WTC11 (cell line): ENCODE results near the gene ATP6V0E1. TPM values are rescaled to one million over a fixed set of nuclear protein-coding genes. Genes with fewer than 3 reads are reported as not detected.

Source experiments
- ATAC-seq: fragments of 200-7000 bp; cut with Tn5 transposase; 2 replicates; pipeline ENCODE4 v1.10.0; 2021; ENCODE audit warnings: mild to moderate bottlenecking, moderate library complexity
- CTCF ChIA-PET: fragments of 300-600 bp; sonication (Branson Sonifier 250); formaldehyde crosslinking; loops from one replicate; lab custom pipeline; 2021; ENCODE audit warnings: antibody characterized with exemption; lab: Charles Lee
- POLR2A ChIA-PET: fragments of 350-600 bp; sonication (Branson Sonifier 250); formaldehyde crosslinking; loops from one replicate; lab custom pipeline; 2021; ENCODE audit warnings: antibody characterized with exemption; lab: Charles Lee
- DNase-seq: peaks from one replicate; pipeline ENCODE4 v3.0.0; 2021; ENCODE audit warnings: low spot score
- H3K27ac Mint-ChIP-seq: 2 replicates; pipeline ENCODE4 v1.8.0; 2021; ENCODE audit warnings: mixed read lengths
- H3K27me3 Mint-ChIP-seq: 2 replicates; pipeline ENCODE4 v1.8.0; 2021; ENCODE audit warnings: low read depth, mild to moderate bottlenecking, moderate library complexity, mixed read lengths
- H3K36me3 Mint-ChIP-seq: 2 replicates; pipeline ENCODE4 v1.8.0; 2021; ENCODE audit warnings: mixed read lengths
- H3K4me1 Mint-ChIP-seq: 2 replicates; pipeline ENCODE4 v1.8.0; 2022; ENCODE audit warnings: mixed read lengths
- H3K4me3 Mint-ChIP-seq: 2 replicates; pipeline ENCODE4 v1.8.0; 2021; ENCODE audit warnings: mild to moderate bottlenecking, moderate library complexity, mixed read lengths
- H3K9me3 Mint-ChIP-seq: 2 replicates; pipeline ENCODE4 v1.8.0; 2021; ENCODE audit warnings: mixed read lengths
- CREM ChIP-seq: sonication (generic); formaldehyde crosslinking; IDR thresholded peaks from 2 replicates; pipeline ENCODE4 v1.8.1; 2022; ENCODE audit warnings: mild to moderate bottlenecking, missing genetic modification reagents, moderate library complexity
- FOXP1 ChIP-seq: sonication (generic); formaldehyde crosslinking; IDR thresholded peaks from 2 replicates; pipeline ENCODE4 v1.8.0; 2022; ENCODE audit warnings: missing genetic modification reagents, mild to moderate bottlenecking, moderate library complexity, borderline replicate concordance
- MXD4 ChIP-seq: fragments of 250-450 bp; sonication (Bioruptor Pico); IDR thresholded peaks from 2 replicates; pipeline ENCODE4 v1.8.0; 2021; ENCODE audit warnings: mild to moderate bottlenecking, moderate library complexity, borderline replicate concordance
- NFE2L1 ChIP-seq: sonication (generic); formaldehyde crosslinking; IDR thresholded peaks from 2 replicates; pipeline ENCODE4 v1.8.1; 2023; ENCODE audit warnings: missing genetic modification reagents
- NR1H2 ChIP-seq: sonication (generic); formaldehyde crosslinking; IDR thresholded peaks from 2 replicates; pipeline ENCODE4 v1.9.0; 2021; ENCODE audit warnings: mild to moderate bottlenecking, moderate library complexity, missing genetic modification reagents
- OVOL2 ChIP-seq: fragments of 250-450 bp; sonication (Bioruptor Pico); IDR thresholded peaks from 2 replicates; pipeline ENCODE4 v1.9.0; 2021; ENCODE audit warnings: mild to moderate bottlenecking, borderline replicate concordance
- SP1 ChIP-seq: sonication (generic); formaldehyde crosslinking; conservative IDR thresholded peaks from 2 replicates; pipeline ENCODE4 v1.8.1; 2022; ENCODE audit warnings: missing genetic modification reagents
- ZNF317 ChIP-seq: sonication (generic); formaldehyde crosslinking; IDR thresholded peaks from 2 replicates; pipeline ENCODE4 v1.8.1; 2023; ENCODE audit warnings: low read depth, mild to moderate bottlenecking, moderate library complexity, missing genetic modification reagents, borderline replicate concordance
- ZNF396 ChIP-seq: fragments of 250-450 bp; sonication (Bioruptor Pico); IDR thresholded peaks from 2 replicates; pipeline ENCODE4 v1.8.0; 2021; ENCODE audit warnings: mild to moderate bottlenecking, moderate library complexity, borderline replicate concordance
- ZNF423 ChIP-seq: fragments of 250-450 bp; sonication (Bioruptor Pico); IDR thresholded peaks from 2 replicates; pipeline ENCODE4 v2.1.2; 2022; ENCODE audit warnings: mild to moderate bottlenecking, moderate library complexity
- ZNF671 ChIP-seq: fragments of 250-450 bp; sonication (Bioruptor Pico); IDR thresholded peaks from 2 replicates; pipeline ENCODE4 v1.8.0; 2021; ENCODE audit warnings: mild to moderate bottlenecking
- total RNA-seq: library from RNA; stranded (reverse); gene quantifications from 3 replicates; pipeline ENCODE4 v1.2.3, GENCODE V29; 2021
- TF ChIP-seq, protein P1 (sequence below): sonication (generic); formaldehyde crosslinking; IDR thresholded peaks from 2 replicates; pipeline ENCODE4 v1.8.1; 2022; ENCODE audit warnings: mild to moderate bottlenecking, missing genetic modification reagents, moderate library complexity, borderline replicate concordance
- TF ChIP-seq, protein P2 (sequence below): sonication (generic); formaldehyde crosslinking; IDR thresholded peaks from 2 replicates; pipeline ENCODE4 v1.8.1; 2022; ENCODE audit warnings: missing genetic modification reagents, borderline replicate concordance
- TF ChIP-seq, protein P3 (sequence below): sonication (generic); formaldehyde crosslinking; IDR thresholded peaks from 2 replicates; pipeline ENCODE4 v1.8.1; 2023; ENCODE audit warnings: mild to moderate bottlenecking, missing genetic modification reagents, moderate library complexity
- TF ChIP-seq, protein P4 (sequence below): sonication (generic); formaldehyde crosslinking; conservative IDR thresholded peaks from 2 replicates; pipeline ENCODE4 v1.8.1; 2023; ENCODE audit warnings: mild to moderate bottlenecking, low read depth, missing genetic modification reagents, moderate library complexity
- TF ChIP-seq, protein P5 (sequence below): sonication (generic); formaldehyde crosslinking; IDR thresholded peaks from 2 replicates; pipeline ENCODE4 v1.8.0; 2022; ENCODE audit warnings: mild to moderate bottlenecking, missing genetic modification reagents
- TF ChIP-seq, protein P6 (sequence below): sonication (generic); formaldehyde crosslinking; IDR thresholded peaks from 2 replicates; pipeline ENCODE4 v1.8.0; 2022; ENCODE audit warnings: mild to moderate bottlenecking, missing genetic modification reagents

The ATP6V0E1 gene
- total RNA-seq, 1 experiment from 2014 or later = 80.9 TPM

DNA sequence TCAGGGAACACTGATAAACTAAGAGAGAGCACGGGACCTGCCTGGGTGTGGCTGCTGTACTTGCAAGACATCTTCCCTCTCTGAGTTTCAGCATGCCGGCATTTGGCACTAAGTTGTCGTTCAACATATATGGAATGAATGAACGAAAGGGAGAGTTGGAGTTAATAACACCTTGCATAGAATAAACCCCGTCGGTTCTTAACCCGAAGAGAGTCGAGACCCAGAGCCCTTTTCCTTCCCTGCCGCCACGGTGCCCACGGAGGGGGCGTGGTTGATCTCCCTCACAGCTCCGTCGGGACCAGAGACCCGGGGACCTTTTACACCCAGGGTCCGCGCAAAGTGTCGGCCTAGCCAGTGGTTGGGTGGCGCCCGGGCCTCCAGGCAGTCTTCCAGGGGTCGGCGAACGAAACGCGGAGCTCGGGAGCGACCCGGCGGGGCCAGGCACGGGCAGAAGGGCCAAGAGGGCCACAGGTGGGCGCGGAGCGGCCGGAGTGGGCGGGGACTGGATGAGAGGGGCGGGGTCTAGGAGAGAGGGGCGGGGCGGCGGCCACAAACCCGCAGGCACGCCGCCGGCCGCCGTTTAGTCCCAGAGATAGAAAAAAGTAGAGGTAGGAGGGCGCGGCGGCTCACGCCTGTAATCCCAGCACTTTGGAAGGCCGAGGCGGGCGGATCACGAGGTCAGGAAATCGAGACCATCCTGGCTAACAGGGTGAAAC is 25.1 kb upstream of the ATP6V0E1 start:
- POLR2A ChIA-PET = interaction anchor here (0.6 to 1.7 kb wide), 7 partner anchors 19 to 252 kb away, joined by 3 to 7 read pairs (median 3); partner anchors contain the start of gene ATP6V0E1

More for the DNA sequence above, 25.1 kb upstream of the ATP6V0E1 start:
- TF ChIP-seq FOXP1 (CRISPR knock-in tag) (no peak), ZNF423 (no peak), MXD4 (no peak), OVOL2 (CRISPR knock-in tag) (no peak), ZNF396 (CRISPR knock-in tag) (no peak), NFE2L1 (no peak), SP1 (peak; percentile 16; the same call in 1 of the 2 replicates), NR1H2 (CRISPR knock-in tag) (no peak), ZNF317 (CRISPR knock-in tag) (no peak), CREM (CRISPR knock-in tag) (no peak), ZNF671 (CRISPR knock-in tag) (no peak)
- TF ChIP-seq, protein P1, sequence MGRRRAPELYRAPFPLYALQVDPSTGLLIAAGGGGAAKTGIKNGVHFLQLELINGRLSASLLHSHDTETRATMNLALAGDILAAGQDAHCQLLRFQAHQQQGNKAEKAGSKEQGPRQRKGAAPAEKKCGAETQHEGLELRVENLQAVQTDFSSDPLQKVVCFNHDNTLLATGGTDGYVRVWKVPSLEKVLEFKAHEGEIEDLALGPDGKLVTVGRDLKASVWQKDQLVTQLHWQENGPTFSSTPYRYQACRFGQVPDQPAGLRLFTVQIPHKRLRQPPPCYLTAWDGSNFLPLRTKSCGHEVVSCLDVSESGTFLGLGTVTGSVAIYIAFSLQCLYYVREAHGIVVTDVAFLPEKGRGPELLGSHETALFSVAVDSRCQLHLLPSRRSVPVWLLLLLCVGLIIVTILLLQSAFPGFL (CRISPR knock-in tag) = no peak
- TF ChIP-seq, protein P2, sequence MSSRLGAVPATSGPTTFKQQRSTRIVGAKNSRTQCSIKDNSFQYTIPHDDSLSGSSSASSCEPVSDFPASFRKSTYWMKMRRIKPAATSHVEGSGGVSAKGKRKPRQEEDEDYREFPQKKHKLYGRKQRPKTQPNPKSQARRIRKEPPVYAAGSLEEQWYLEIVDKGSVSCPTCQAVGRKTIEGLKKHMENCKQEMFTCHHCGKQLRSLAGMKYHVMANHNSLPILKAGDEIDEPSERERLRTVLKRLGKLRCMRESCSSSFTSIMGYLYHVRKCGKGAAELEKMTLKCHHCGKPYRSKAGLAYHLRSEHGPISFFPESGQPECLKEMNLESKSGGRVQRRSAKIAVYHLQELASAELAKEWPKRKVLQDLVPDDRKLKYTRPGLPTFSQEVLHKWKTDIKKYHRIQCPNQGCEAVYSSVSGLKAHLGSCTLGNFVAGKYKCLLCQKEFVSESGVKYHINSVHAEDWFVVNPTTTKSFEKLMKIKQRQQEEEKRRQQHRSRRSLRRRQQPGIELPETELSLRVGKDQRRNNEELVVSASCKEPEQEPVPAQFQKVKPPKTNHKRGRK (CRISPR knock-in tag) = no peak
- TF ChIP-seq, protein P3, sequence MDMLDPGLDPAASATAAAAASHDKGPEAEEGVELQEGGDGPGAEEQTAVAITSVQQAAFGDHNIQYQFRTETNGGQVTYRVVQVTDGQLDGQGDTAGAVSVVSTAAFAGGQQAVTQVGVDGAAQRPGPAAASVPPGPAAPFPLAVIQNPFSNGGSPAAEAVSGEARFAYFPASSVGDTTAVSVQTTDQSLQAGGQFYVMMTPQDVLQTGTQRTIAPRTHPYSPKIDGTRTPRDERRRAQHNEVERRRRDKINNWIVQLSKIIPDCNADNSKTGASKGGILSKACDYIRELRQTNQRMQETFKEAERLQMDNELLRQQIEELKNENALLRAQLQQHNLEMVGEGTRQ (CRISPR knock-in tag) = no peak
- TF ChIP-seq, protein P4, sequence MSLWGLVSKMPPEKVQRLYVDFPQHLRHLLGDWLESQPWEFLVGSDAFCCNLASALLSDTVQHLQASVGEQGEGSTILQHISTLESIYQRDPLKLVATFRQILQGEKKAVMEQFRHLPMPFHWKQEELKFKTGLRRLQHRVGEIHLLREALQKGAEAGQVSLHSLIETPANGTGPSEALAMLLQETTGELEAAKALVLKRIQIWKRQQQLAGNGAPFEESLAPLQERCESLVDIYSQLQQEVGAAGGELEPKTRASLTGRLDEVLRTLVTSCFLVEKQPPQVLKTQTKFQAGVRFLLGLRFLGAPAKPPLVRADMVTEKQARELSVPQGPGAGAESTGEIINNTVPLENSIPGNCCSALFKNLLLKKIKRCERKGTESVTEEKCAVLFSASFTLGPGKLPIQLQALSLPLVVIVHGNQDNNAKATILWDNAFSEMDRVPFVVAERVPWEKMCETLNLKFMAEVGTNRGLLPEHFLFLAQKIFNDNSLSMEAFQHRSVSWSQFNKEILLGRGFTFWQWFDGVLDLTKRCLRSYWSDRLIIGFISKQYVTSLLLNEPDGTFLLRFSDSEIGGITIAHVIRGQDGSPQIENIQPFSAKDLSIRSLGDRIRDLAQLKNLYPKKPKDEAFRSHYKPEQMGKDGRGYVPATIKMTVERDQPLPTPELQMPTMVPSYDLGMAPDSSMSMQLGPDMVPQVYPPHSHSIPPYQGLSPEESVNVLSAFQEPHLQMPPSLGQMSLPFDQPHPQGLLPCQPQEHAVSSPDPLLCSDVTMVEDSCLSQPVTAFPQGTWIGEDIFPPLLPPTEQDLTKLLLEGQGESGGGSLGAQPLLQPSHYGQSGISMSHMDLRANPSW (CRISPR knock-in tag) = no peak
- TF ChIP-seq, protein P5, sequence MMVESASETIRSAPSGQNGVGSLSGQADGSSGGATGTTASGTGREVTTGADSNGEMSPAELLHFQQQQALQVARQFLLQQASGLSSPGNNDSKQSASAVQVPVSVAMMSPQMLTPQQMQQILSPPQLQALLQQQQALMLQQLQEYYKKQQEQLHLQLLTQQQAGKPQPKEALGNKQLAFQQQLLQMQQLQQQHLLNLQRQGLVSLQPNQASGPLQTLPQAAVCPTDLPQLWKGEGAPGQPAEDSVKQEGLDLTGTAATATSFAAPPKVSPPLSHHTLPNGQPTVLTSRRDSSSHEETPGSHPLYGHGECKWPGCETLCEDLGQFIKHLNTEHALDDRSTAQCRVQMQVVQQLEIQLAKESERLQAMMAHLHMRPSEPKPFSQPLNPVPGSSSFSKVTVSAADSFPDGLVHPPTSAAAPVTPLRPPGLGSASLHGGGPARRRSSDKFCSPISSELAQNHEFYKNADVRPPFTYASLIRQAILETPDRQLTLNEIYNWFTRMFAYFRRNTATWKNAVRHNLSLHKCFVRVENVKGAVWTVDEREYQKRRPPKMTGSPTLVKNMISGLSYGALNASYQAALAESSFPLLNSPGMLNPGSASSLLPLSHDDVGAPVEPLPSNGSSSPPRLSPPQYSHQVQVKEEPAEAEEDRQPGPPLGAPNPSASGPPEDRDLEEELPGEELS (CRISPR knock-in tag) = no peak
- TF ChIP-seq, protein P6, sequence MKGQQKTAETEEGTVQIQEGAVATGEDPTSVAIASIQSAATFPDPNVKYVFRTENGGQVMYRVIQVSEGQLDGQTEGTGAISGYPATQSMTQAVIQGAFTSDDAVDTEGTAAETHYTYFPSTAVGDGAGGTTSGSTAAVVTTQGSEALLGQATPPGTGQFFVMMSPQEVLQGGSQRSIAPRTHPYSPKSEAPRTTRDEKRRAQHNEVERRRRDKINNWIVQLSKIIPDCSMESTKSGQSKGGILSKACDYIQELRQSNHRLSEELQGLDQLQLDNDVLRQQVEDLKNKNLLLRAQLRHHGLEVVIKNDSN = peak; percentile 24; the same call in 1 of the 2 replicates
- Mint-ChIP-seq H3K27me3 (peaks cover 42% of the 10 kb centered on the region), H3K9me3 (no peaks in the 10 kb centered on the region), H3K27ac (no peak overlapping the region), H3K4me1 (peaks cover 9% of the 10 kb centered on the region), H3K36me3 (peaks cover 11% of the 10 kb centered on the region), H3K4me3 (peak overlapping the region; percentile 89)
- DNase-seq (peak; percentile 63), ATAC-seq (peak; percentile 83)
- CTCF ChIA-PET = interaction anchor here (0.6 to 2.6 kb wide), 28 partner anchors 10 to 497 kb away, joined by 3 to 19 read pairs (median 4); partner anchors contain the start of gene ATP6V0E1
